Measurements from ENCODE around the gene FGF12.

Gene FGF12

GRCh38 chr3:192373032-192373431 is 354.3 kb downstream of the FGF12 start:
- no peaks in the 10 kb centered on the region for H4K20me1 ChIP-seq (ENCODE audit: insufficient read depth, low read length)
- no peak overlapping the region for H3K4me2 ChIP-seq (ENCODE audit: low read length)
- no peak overlapping the region for H2AFZ ChIP-seq (ENCODE audit: low read depth, low read length)
- no peaks in the 10 kb centered on the region for H3K27me3 ChIP-seq (ENCODE audit: low read depth, low read length)
- no peak overlapping the region for H3K27ac ChIP-seq (ENCODE audit: low read length)
- TF ChIP-seq EZH2phosphoT487 (IDR thresholded peaks at IDR 0.05; ENCODE audit: low read depth), result no peak
- no peaks in the 10 kb centered on the region for H3K79me2 ChIP-seq (ENCODE audit: low read length)
- no peak overlapping the region for H3K4me3 ChIP-seq (ENCODE audit: low read length)
- no peaks in the 10 kb centered on the region for H3K36me3 ChIP-seq (replicated peaks; ENCODE audit: low read depth, low read length)
- no peak overlapping the region for H3K9ac ChIP-seq (ENCODE audit: low read length)
- H3K4me1 ChIP-seq (ENCODE audit: low read length), result no peaks in the 10 kb centered on the region
- no peaks in the 10 kb centered on the region for H3K9me3 ChIP-seq (ENCODE audit: insufficient read depth, low read length)

DNA sequence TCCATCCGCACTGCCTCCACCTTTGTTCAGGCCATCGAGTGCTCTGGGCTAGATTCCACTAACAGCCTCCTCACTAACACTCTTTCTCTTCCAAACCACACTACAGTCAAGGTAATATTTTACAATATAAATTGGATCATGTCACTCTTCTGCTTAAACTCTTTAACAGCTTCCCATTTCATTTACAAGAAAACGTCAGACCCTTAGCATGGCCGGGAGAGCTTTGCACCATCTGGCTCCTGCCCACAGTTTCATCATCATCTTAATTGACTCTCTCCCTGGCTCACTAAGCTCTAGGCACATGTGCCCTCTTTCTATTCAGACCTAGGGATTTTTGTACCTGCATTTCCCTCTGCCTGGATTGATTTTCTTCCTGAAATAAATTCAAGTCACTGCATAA is 354.7 kb downstream of the FGF12 start:
- Histone ChIP-seq H3K27me3 (ENCODE audit: low read depth, low read length) (no peaks in the 10 kb centered on the region), H3K9ac (ENCODE audit: low read length) (no peak overlapping the region), H3K36me3 (replicated peaks; ENCODE audit: low read depth, low read length) (no peaks in the 10 kb centered on the region), H3K79me2 (ENCODE audit: low read length) (no peaks in the 10 kb centered on the region), H3K4me1 (ENCODE audit: low read length) (no peaks in the 10 kb centered on the region), H3K9me3 (ENCODE audit: insufficient read depth, low read length) (no peaks in the 10 kb centered on the region), H3K27ac (ENCODE audit: low read length) (no peak overlapping the region), H3K4me2 (ENCODE audit: low read length) (no peak overlapping the region), H3K4me3 (ENCODE audit: low read length) (no peak overlapping the region), H2AFZ (ENCODE audit: low read depth, low read length) (no peak overlapping the region), H4K20me1 (ENCODE audit: insufficient read depth, low read length) (no peaks in the 10 kb centered on the region)
- TF ChIP-seq EZH2phosphoT487 (IDR thresholded peaks at IDR 0.05; ENCODE audit: low read depth) (no peak), CTCF (IDR thresholded peaks at IDR 0.05; ENCODE audit: low read depth, low read length) (no peak)

DNA sequence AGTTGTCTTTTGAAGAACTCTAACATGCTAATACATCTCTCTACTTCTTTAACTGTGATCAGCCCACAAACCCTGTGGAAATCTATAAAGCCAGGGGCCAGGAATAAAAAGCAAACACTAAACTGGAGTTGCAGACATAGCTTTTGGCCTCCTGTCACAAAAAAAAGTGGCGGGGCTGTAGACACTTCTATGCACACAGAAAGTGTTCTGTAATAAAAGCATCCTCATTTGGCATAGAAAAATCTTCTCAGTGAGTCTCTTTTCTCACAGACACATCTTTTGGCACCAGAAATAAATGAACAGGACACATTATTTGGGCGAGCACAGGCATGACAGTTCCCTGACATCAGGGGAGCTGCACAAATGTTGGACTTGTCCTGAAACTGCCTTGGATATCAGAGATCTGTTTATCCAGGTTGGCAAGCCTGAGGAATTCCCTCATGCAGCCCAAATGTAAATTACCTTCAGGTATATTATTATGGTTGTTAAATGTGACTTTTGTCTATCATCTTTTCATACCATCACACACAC is 355.4 kb downstream of the FGF12 start:
- Histone ChIP-seq H3K27ac (ENCODE audit: low read length) (no peak overlapping the region), H3K36me3 (replicated peaks; ENCODE audit: low read depth, low read length) (no peaks in the 10 kb centered on the region), H3K4me1 (ENCODE audit: low read length) (no peaks in the 10 kb centered on the region), H3K4me3 (ENCODE audit: low read length) (no peak overlapping the region), H3K9me3 (ENCODE audit: insufficient read depth, low read length) (no peaks in the 10 kb centered on the region), H3K4me2 (ENCODE audit: low read length) (no peak overlapping the region), H2AFZ (ENCODE audit: low read depth, low read length) (no peak overlapping the region), H3K9ac (ENCODE audit: low read length) (no peak overlapping the region), H3K27me3 (ENCODE audit: low read depth, low read length) (no peaks in the 10 kb centered on the region), H3K79me2 (ENCODE audit: low read length) (no peaks in the 10 kb centered on the region), H4K20me1 (ENCODE audit: insufficient read depth, low read length) (no peaks in the 10 kb centered on the region)
- TF ChIP-seq EZH2phosphoT487 (IDR thresholded peaks at IDR 0.05; ENCODE audit: low read depth) (no peak), CTCF (IDR thresholded peaks at IDR 0.05; ENCODE audit: low read depth, low read length) (no peak)

DNA sequence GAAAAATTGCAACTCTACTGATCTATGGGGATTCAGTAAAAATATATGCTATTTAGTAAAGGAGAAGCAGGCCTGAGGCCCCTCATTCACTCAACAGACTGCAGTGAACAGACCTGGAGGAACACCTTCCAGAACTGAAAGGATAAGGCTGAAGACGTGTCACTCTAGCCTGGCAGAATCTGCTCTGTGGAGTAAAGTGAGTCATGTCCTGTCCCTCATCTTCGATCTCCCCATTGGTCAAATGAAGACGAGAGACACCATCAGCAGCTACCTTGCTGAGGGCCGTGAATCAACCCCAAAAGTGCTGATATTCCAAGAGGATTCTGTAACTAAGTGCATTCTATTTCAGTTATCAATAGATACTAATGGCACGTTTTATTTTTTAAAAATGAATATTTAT is 359.7 kb downstream of the FGF12 start:
- no peak overlapping the region for H3K4me2 ChIP-seq (ENCODE audit: low read length)
- H3K27me3 ChIP-seq (ENCODE audit: low read depth, low read length), result no peaks in the 10 kb centered on the region
- no peaks in the 10 kb centered on the region for H4K20me1 ChIP-seq (ENCODE audit: insufficient read depth, low read length)
- H3K9ac ChIP-seq (ENCODE audit: low read length), result no peak overlapping the region
- H3K4me3 ChIP-seq (ENCODE audit: low read length), result no peak overlapping the region
- H3K9me3 ChIP-seq (ENCODE audit: insufficient read depth, low read length), result no peaks in the 10 kb centered on the region
- H3K27ac ChIP-seq (ENCODE audit: low read length), result no peak overlapping the region
- H3K4me1 ChIP-seq (ENCODE audit: low read length), result no peaks in the 10 kb centered on the region
- H3K36me3 ChIP-seq (replicated peaks; ENCODE audit: low read depth, low read length), result no peaks in the 10 kb centered on the region
- no peaks in the 10 kb centered on the region for H3K79me2 ChIP-seq (ENCODE audit: low read length)
- TF ChIP-seq EZH2phosphoT487 (IDR thresholded peaks at IDR 0.05; ENCODE audit: low read depth), result no peak
- TF ChIP-seq CTCF (IDR thresholded peaks at IDR 0.05; ENCODE audit: low read depth, low read length), result no peak
- no peak overlapping the region for H2AFZ ChIP-seq (ENCODE audit: low read depth, low read length)

Measured in OCI-LY3 (cell line).